ENCODE results near the gene LUC7L2. TPM values are rescaled to one million over a fixed set of nuclear protein-coding genes. Genes with fewer than 3 reads are reported as not detected.
"Not testable (repeated sequence)": the region's sequence is repeated elsewhere in the genome, so short reads cannot be mapped to it uniquely, and the experiment has no call there.

The LUC7L2 gene, protein sequence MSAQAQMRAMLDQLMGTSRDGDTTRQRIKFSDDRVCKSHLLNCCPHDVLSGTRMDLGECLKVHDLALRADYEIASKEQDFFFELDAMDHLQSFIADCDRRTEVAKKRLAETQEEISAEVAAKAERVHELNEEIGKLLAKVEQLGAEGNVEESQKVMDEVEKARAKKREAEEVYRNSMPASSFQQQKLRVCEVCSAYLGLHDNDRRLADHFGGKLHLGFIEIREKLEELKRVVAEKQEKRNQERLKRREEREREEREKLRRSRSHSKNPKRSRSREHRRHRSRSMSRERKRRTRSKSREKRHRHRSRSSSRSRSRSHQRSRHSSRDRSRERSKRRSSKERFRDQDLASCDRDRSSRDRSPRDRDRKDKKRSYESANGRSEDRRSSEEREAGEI
- total RNA-seq (100 to 1,000 TPM; 131 to 169 (median 142) TPM), total RNA-seq (41.6 to 68.0 (median 51.4) reads per million in 29 experiments)
- 59.8 TPM for total RNA-seq (2013)

DNA sequence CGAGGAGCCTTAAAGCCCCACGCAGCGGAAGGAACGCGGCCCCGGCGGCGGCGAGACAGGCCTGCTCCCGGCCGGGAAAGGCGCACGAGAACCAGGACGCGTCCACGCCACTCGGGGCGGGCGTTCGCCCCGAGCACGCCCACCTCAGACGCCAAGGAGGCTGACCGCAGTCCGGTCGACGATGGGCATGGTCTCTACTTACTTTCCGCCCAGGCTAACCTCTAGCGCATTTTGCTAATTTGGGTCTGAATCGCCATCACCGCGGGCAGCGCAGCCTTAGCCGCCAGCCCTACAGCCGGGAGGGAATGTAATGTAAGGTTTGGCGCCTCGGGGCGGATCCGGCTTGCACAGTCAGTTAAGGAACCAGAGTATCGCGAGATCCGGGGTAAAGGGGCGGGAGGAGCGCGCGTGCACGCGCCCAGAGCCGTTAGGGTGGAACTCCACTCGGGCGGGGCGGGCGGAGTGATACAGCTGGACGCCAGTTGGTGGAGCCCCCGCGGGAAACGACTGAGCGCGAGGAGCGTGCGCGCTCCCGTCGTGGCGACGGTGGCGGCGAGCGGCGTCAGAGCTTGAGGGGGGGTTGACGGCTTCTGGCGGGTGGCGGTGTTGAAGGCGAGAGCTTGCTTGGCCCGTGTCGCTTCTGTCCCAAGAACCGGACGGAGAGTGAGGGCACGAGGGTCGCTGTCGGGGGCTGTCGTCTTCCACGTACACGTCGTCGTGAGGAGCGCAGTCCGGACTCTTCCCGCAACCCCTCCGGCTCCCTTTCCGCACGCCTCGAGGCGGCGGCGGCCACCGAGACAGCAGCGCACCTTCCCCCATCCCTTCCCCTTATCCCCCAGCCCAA lies at the start of gene LUC7L2:
Gene LUC7L2 (plus strand): TSS at position 529 of the 844 bp plus-strand sequence. CDS start 368 bp downstream, outside the sequence.
- H3K27me3 Mint-ChIP-seq: no peaks in the 10 kb centered on the region
- no peaks in the 10 kb centered on the region for H3K9me3 ChIP-seq
- peak within 1 kb of the TSS; percentile 99 for H3K27ac Mint-ChIP-seq
- ChIA-PET POLR2A (interaction anchor here (0.7 to 1.5 kb wide), 6 partner anchors 11 to 281 kb away, joined by 3 to 10 read pairs (median 6); no protein-coding TSS in a partner anchor), CTCF (interaction anchor here in 1 of 2 donors (0.7 to 1.6 kb wide), 2 partner anchors 20 to 35 kb away, joined by 6 read pairs; no protein-coding TSS in a partner anchor)
- H3K4me3 Mint-ChIP-seq: peak within 1 kb of the TSS; percentile 97 to 99 (median 97)
- WGBS (ENCODE audit: insufficient coverage): 0% methylated on average over 97 of the region's 98 CpGs
- peak within 1 kb of the TSS; percentile 79 to 100 for H3K4me3 ChIP-seq (ENCODE audit: control insufficient read depth in 1 of 2, extremely low read depth in 1 of 2, low read length in 1 of 2)
- no peaks in the 10 kb centered on the region for H3K27me3 ChIP-seq (replicated peaks in 1 of 2; ENCODE audit: control insufficient read depth in 2 of 2, extremely low read depth in 1 of 2, insufficient read depth in 2 of 2, low read length in 1 of 2)
- DNase-seq (peak; percentile 99 to 100 (median 100)), ATAC-seq (replicated peaks in 1 of 4) (peak; percentile 77 to 84 (median 81))
- peaks cover 4% of the 10 kb centered on the region for H3K36me3 Mint-ChIP-seq
- H3K4me1 ChIP-seq (ENCODE audit: control insufficient read depth in 1 of 2, extremely low read depth in 1 of 2, insufficient read depth in 2 of 2, low read length in 2 of 2): peaks cover 19 to 25% of the 10 kb centered on the region in 2 experiments
- H3K9me3 Mint-ChIP-seq: no peaks in the 10 kb centered on the region
- peaks cover 46 to 61% (median 49%) of the 10 kb centered on the region in 3 donors for H3K4me1 Mint-ChIP-seq
- peak within 1 kb of the TSS; percentile 99 for H3K27ac ChIP-seq (ENCODE audit: low read length)
- H3K36me3 ChIP-seq (ENCODE audit: control insufficient read depth in 2 of 2, extremely low read depth in 1 of 2, insufficient read depth in 1 of 2, low read length in 1 of 2): peaks cover 0 to 2% of the 10 kb centered on the region in 2 donors

GRCh38 chr7:139317939-139318505 lies 41.7 kb upstream of the LUC7L2 start:
- no peak overlapping the region for H3K27ac ChIP-seq (ENCODE audit: low read length)
- DNase-seq (no peak), ATAC-seq (replicated peaks in 1 of 4) (no peak)
- no peaks in the 10 kb centered on the region for H3K9me3 ChIP-seq
- H3K4me1 Mint-ChIP-seq: no peaks in the 10 kb centered on the region
- 100% methylated on average over 2 of the region's 5 CpGs for WGBS (ENCODE audit: insufficient coverage)
- peaks cover 0 to 5% of the 10 kb centered on the region in 2 experiments for H3K27me3 ChIP-seq (replicated peaks in 1 of 2; ENCODE audit: control insufficient read depth in 2 of 2, extremely low read depth in 1 of 2, insufficient read depth in 2 of 2, low read length in 1 of 2)
- H3K27me3 Mint-ChIP-seq: no peaks in the 10 kb centered on the region
- no peak overlapping the region for H3K4me3 Mint-ChIP-seq
- H3K36me3 Mint-ChIP-seq: no peaks in the 10 kb centered on the region
- no peak overlapping the region for H3K4me3 ChIP-seq (ENCODE audit: control insufficient read depth in 1 of 2, extremely low read depth in 1 of 2, low read length in 1 of 2)
- no peaks in the 10 kb centered on the region for H3K9me3 Mint-ChIP-seq
- ChIA-PET POLR2A (no interaction called here), CTCF (no interaction called here)
- H3K27ac Mint-ChIP-seq: no peak overlapping the region
- no peaks in the 10 kb centered on the region for H3K4me1 ChIP-seq (ENCODE audit: control insufficient read depth in 1 of 2, extremely low read depth in 1 of 2, insufficient read depth in 2 of 2, low read length in 2 of 2)
- H3K36me3 ChIP-seq (ENCODE audit: control insufficient read depth in 2 of 2, extremely low read depth in 1 of 2, insufficient read depth in 1 of 2, low read length in 1 of 2): no peaks in the 10 kb centered on the region

DNA sequence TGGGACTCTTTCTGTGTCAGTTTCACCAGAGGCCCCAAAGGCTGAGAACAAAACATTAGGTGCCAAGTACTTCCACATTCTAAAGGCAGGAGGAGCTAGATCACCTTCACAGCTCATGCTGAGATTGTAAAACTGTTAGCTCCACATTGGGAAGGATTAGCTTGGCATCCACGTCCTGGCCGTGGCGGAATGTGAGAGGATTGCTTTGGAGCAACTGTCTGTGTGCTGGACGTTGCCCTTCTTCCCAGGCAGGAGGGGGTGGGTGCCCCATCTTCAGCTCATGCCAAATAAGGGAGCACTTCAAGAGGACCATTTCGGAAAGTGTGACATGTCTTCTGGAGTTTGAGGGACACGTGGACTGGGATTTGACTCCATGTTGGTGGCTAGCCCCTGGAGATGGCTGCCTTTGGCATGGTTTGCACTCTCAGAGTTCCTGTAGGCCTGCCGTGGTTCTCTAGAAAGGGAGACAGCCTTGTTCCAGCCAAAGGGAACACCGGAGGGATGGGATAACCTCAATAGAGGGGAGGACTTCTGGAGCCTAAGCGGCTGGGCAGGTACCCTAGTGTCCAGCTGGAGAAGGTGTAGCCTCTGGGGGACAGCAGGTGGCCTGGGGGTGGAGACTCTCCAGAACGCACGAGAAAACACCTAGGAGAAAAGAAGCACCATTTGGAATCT lies 38.5 kb upstream of the LUC7L2 start:
- Mint-ChIP-seq H3K36me3 (no peaks in the 10 kb centered on the region), H3K27ac (no peak overlapping the region), H3K4me3 (no peak overlapping the region), H3K27me3 (no peaks in the 10 kb centered on the region), H3K4me1 (no peaks in the 10 kb centered on the region), H3K9me3 (no peaks in the 10 kb centered on the region)
- ChIA-PET POLR2A (interaction anchor here in 1 of 2 donors (0.7 kb wide), 1 partner anchor 42 kb away, joined by 4 read pairs; no protein-coding TSS in a partner anchor), CTCF (interaction anchor here (0.5 to 0.7 kb wide), 3 partner anchors 114 to 359 kb away, joined by 3 read pairs; no protein-coding TSS in a partner anchor)
- peak in 1 of 35 experiments; percentile 14 for DNase-seq
- H3K27me3 ChIP-seq (replicated peaks in 1 of 2; ENCODE audit: control insufficient read depth in 2 of 2, extremely low read depth in 1 of 2, insufficient read depth in 2 of 2, low read length in 1 of 2): peaks cover 0 to 5% of the 10 kb centered on the region in 2 experiments
- no peak overlapping the region for H3K4me3 ChIP-seq (ENCODE audit: control insufficient read depth in 1 of 2, extremely low read depth in 1 of 2, low read length in 1 of 2)
- H3K36me3 ChIP-seq (ENCODE audit: control insufficient read depth in 2 of 2, extremely low read depth in 1 of 2, insufficient read depth in 1 of 2, low read length in 1 of 2): no peaks in the 10 kb centered on the region
- H3K9me3 ChIP-seq: no peaks in the 10 kb centered on the region
- no peak for ATAC-seq (replicated peaks in 1 of 4)
- no peaks in the 10 kb centered on the region for H3K4me1 ChIP-seq (ENCODE audit: control insufficient read depth in 1 of 2, extremely low read depth in 1 of 2, insufficient read depth in 2 of 2, low read length in 2 of 2)
- WGBS (ENCODE audit: insufficient coverage): 83% methylated on average over 8 of the region's 11 CpGs
- no peak overlapping the region for H3K27ac ChIP-seq (ENCODE audit: low read length)

- H3K27me3 ChIP-seq (replicated peaks in 1 of 2; ENCODE audit: control insufficient read depth in 2 of 2, extremely low read depth in 1 of 2, insufficient read depth in 2 of 2, low read length in 1 of 2); H3K4me3 Mint-ChIP-seq; H3K27ac Mint-ChIP-seq; H3K36me3 ChIP-seq (ENCODE audit: control insufficient read depth in 2 of 2, extremely low read depth in 1 of 2, insufficient read depth in 1 of 2, low read length in 1 of 2); DNase-seq; H3K36me3 Mint-ChIP-seq; H3K27ac ChIP-seq (ENCODE audit: low read length); H3K9me3 Mint-ChIP-seq; CTCF ChIA-PET; H3K4me3 ChIP-seq (ENCODE audit: control insufficient read depth in 1 of 2, extremely low read depth in 1 of 2, low read length in 1 of 2); H3K4me1 ChIP-seq (ENCODE audit: control insufficient read depth in 1 of 2, extremely low read depth in 1 of 2, insufficient read depth in 2 of 2, low read length in 2 of 2); H3K27me3 Mint-ChIP-seq; H3K4me1 Mint-ChIP-seq; H3K9me3 ChIP-seq; ATAC-seq (replicated peaks in 1 of 4): not testable (repeated sequence)
- WGBS (ENCODE audit: insufficient coverage): 100% methylated on average over 3 of the region's 11 CpGs
- POLR2A ChIA-PET: interaction anchor here in 1 of 2 donors (0.6 kb wide), 1 partner anchor 341 kb away, joined by 10 read pairs; no protein-coding TSS in a partner anchor
These were observed 35.0 kb upstream of the LUC7L2 start for GRCh38 chr7:139324709-139325108.

GRCh38 chr7:139328375-139328774 lies 31.3 kb upstream of the LUC7L2 start:
- ChIA-PET POLR2A (no interaction called here), CTCF (interaction anchor here in 1 of 2 donors (0.7 kb wide), 1 partner anchor 11 kb away, joined by 3 read pairs; no protein-coding TSS in a partner anchor)
- no peaks in the 10 kb centered on the region for H3K4me1 ChIP-seq (ENCODE audit: control insufficient read depth in 1 of 2, extremely low read depth in 1 of 2, insufficient read depth in 2 of 2, low read length in 2 of 2)
- Mint-ChIP-seq H3K27me3 (no peaks in the 10 kb centered on the region), H3K9me3 (peaks cover 0 to 7% (median 0%) of the 10 kb centered on the region in 3 donors), H3K4me3 (no peak overlapping the region), H3K4me1 (peaks cover 13 to 14% (median 14%) of the 10 kb centered on the region in 3 donors), H3K27ac (no peak overlapping the region), H3K36me3 (no peaks in the 10 kb centered on the region)
- ATAC-seq (replicated peaks in 1 of 4) (no peak), DNase-seq (no peak)
- no peak overlapping the region for H3K27ac ChIP-seq (ENCODE audit: low read length)
- 71% methylated on average over 1 of the region's 2 CpGs for WGBS (ENCODE audit: insufficient coverage)
- H3K4me3 ChIP-seq (ENCODE audit: control insufficient read depth in 1 of 2, extremely low read depth in 1 of 2, low read length in 1 of 2): no peak overlapping the region
- H3K9me3 ChIP-seq: no peaks in the 10 kb centered on the region
- no peaks in the 10 kb centered on the region for H3K27me3 ChIP-seq (replicated peaks in 1 of 2; ENCODE audit: control insufficient read depth in 2 of 2, extremely low read depth in 1 of 2, insufficient read depth in 2 of 2, low read length in 1 of 2)
- no peaks in the 10 kb centered on the region for H3K36me3 ChIP-seq (ENCODE audit: control insufficient read depth in 2 of 2, extremely low read depth in 1 of 2, insufficient read depth in 1 of 2, low read length in 1 of 2)

All from T-cell (primary cell).